ENCODE results near the gene ST7L. TPM values are rescaled to one million over a fixed set of nuclear protein-coding genes. Genes with fewer than 3 reads are reported as not detected.

The ST7L gene
- total RNA-seq, 1 experiment from 2014 or later: 18.0 TPM

DNA sequence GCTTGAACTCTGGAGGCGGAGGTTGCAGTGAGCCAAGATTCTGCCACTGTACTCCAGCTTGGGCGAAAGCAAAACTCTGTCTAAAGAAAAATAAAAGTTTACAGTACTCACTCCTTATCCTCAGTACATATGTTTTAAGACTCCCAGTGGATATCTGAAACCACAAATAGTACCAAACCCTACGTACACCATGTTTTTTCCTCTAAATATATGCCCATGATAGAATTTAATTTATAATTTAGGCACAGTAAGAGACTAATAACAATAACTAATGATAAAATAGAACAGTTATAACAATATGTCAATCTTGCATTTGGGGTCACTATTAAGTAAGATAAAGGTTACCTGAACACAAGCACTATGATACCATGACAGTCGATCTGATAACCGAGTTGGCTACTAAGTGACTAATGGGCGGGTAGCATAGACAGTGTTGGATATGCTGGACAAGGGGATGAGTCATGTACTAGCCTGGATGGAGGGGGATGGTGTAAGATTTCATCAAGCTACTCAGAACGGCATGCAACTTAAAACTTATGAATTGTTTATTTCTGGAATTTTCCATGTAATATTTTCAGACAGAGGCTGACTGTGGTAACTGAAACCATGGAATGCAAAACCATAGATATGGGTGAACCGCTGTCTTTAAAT, 43.7 kb downstream of the ST7L start:
- H3K27me3 Mint-ChIP-seq (ENCODE audit: low read depth): no peaks in the 10 kb centered on the region
- DNase-seq (ENCODE audit: low spot score) (no peak), ATAC-seq (no peak)
- TF ChIP-seq CBFB (CRISPR knock-in tag; IDR thresholded peaks at IDR 0.05; ENCODE audit: low read depth): no peak
- TF ChIP-seq, protein P1, sequence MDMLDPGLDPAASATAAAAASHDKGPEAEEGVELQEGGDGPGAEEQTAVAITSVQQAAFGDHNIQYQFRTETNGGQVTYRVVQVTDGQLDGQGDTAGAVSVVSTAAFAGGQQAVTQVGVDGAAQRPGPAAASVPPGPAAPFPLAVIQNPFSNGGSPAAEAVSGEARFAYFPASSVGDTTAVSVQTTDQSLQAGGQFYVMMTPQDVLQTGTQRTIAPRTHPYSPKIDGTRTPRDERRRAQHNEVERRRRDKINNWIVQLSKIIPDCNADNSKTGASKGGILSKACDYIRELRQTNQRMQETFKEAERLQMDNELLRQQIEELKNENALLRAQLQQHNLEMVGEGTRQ (CRISPR knock-in tag; IDR thresholded peaks at IDR 0.05): no peak
- TF ChIP-seq, protein P2, sequence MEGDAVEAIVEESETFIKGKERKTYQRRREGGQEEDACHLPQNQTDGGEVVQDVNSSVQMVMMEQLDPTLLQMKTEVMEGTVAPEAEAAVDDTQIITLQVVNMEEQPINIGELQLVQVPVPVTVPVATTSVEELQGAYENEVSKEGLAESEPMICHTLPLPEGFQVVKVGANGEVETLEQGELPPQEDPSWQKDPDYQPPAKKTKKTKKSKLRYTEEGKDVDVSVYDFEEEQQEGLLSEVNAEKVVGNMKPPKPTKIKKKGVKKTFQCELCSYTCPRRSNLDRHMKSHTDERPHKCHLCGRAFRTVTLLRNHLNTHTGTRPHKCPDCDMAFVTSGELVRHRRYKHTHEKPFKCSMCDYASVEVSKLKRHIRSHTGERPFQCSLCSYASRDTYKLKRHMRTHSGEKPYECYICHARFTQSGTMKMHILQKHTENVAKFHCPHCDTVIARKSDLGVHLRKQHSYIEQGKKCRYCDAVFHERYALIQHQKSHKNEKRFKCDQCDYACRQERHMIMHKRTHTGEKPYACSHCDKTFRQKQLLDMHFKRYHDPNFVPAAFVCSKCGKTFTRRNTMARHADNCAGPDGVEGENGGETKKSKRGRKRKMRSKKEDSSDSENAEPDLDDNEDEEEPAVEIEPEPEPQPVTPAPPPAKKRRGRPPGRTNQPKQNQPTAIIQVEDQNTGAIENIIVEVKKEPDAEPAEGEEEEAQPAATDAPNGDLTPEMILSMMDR (IDR thresholded peaks at IDR 0.05): no peak
- TF ChIP-seq GABPB1 (CRISPR knock-in tag; IDR thresholded peaks at IDR 0.05): no peak
- TF ChIP-seq, protein P3, sequence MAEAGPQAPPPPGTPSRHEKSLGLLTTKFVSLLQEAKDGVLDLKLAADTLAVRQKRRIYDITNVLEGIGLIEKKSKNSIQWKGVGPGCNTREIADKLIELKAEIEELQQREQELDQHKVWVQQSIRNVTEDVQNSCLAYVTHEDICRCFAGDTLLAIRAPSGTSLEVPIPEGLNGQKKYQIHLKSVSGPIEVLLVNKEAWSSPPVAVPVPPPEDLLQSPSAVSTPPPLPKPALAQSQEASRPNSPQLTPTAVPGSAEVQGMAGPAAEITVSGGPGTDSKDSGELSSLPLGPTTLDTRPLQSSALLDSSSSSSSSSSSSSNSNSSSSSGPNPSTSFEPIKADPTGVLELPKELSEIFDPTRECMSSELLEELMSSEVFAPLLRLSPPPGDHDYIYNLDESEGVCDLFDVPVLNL (CRISPR knock-in tag; IDR thresholded peaks at IDR 0.05; ENCODE audit: borderline replicate concordance, low read depth): no peak
- TF ChIP-seq ZNF121 (CRISPR knock-in tag; IDR thresholded peaks at IDR 0.05): no peak
- TF ChIP-seq NR3C1 (CRISPR knock-in tag; conservative IDR thresholded peaks at IDR 0.05; ENCODE audit: low read depth): no peak
- TF ChIP-seq, protein P4, sequence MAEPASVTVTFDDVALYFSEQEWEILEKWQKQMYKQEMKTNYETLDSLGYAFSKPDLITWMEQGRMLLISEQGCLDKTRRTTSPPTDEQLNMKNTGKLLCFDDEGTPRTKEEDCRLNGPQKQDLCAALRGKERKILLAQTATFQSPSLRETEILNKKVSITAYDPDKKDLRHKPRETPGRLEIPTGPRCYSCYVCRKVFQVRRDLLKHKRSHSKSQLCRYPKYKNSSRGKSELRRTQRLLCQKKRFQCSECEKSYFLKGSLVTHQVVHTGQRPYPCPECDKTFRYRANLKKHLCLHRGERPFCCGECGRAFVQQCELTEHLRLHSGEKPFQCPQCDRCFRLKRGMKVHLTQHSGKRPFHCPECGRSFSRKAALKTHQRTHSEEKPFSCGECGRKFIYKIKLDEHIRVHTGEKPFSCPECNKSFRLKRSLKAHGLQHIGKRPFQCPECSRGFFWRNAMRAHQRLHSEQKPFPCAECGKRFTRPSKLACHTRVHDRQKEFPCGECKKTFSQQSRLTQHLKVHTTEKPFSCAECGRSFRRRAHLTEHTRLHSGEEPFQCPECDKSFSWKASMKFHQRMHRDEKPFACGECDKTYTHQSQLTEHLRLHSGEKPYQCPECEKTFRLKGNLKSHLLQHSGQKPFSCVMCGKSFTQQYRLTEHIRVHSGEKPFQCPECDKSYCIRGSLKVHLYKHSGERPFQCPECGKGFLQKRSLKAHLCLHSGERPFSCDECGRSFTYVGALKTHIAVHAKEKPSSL (CRISPR knock-in tag; conservative IDR thresholded peaks at IDR 0.05): no peak
- TF ChIP-seq ZNF263 (CRISPR knock-in tag; IDR thresholded peaks at IDR 0.05; ENCODE audit: low read depth): no peak
- no peak for TF ChIP-seq ZNF671 (CRISPR knock-in tag; IDR thresholded peaks at IDR 0.05)
- TF ChIP-seq ZNF423 (CRISPR knock-in tag; IDR thresholded peaks at IDR 0.05): no peak
- no peak for TF ChIP-seq ETV6 (CRISPR knock-in tag; IDR thresholded peaks at IDR 0.05)
- TF ChIP-seq ZNF317 (CRISPR knock-in tag; IDR thresholded peaks at IDR 0.05; ENCODE audit: borderline replicate concordance, low read depth): no peak
- TF ChIP-seq, protein P5, sequence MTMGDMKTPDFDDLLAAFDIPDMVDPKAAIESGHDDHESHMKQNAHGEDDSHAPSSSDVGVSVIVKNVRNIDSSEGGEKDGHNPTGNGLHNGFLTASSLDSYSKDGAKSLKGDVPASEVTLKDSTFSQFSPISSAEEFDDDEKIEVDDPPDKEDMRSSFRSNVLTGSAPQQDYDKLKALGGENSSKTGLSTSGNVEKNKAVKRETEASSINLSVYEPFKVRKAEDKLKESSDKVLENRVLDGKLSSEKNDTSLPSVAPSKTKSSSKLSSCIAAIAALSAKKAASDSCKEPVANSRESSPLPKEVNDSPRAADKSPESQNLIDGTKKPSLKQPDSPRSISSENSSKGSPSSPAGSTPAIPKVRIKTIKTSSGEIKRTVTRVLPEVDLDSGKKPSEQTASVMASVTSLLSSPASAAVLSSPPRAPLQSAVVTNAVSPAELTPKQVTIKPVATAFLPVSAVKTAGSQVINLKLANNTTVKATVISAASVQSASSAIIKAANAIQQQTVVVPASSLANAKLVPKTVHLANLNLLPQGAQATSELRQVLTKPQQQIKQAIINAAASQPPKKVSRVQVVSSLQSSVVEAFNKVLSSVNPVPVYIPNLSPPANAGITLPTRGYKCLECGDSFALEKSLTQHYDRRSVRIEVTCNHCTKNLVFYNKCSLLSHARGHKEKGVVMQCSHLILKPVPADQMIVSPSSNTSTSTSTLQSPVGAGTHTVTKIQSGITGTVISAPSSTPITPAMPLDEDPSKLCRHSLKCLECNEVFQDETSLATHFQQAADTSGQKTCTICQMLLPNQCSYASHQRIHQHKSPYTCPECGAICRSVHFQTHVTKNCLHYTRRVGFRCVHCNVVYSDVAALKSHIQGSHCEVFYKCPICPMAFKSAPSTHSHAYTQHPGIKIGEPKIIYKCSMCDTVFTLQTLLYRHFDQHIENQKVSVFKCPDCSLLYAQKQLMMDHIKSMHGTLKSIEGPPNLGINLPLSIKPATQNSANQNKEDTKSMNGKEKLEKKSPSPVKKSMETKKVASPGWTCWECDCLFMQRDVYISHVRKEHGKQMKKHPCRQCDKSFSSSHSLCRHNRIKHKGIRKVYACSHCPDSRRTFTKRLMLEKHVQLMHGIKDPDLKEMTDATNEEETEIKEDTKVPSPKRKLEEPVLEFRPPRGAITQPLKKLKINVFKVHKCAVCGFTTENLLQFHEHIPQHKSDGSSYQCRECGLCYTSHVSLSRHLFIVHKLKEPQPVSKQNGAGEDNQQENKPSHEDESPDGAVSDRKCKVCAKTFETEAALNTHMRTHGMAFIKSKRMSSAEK (CRISPR knock-in tag; IDR thresholded peaks at IDR 0.05; ENCODE audit: borderline replicate concordance): no peak
- no peak for TF ChIP-seq SMAD4 (CRISPR knock-in tag; IDR thresholded peaks at IDR 0.05)
- TF ChIP-seq NFYB (CRISPR knock-in tag; conservative IDR thresholded peaks at IDR 0.05; ENCODE audit: low read depth): no peak
- TF ChIP-seq, protein P6, sequence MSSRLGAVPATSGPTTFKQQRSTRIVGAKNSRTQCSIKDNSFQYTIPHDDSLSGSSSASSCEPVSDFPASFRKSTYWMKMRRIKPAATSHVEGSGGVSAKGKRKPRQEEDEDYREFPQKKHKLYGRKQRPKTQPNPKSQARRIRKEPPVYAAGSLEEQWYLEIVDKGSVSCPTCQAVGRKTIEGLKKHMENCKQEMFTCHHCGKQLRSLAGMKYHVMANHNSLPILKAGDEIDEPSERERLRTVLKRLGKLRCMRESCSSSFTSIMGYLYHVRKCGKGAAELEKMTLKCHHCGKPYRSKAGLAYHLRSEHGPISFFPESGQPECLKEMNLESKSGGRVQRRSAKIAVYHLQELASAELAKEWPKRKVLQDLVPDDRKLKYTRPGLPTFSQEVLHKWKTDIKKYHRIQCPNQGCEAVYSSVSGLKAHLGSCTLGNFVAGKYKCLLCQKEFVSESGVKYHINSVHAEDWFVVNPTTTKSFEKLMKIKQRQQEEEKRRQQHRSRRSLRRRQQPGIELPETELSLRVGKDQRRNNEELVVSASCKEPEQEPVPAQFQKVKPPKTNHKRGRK (CRISPR knock-in tag; IDR thresholded peaks at IDR 0.05; ENCODE audit: borderline replicate concordance): no peak
- TF ChIP-seq KAT7 (CRISPR knock-in tag; IDR thresholded peaks at IDR 0.05; ENCODE audit: borderline replicate concordance): no peak
- no peak overlapping the region for H3K27ac Mint-ChIP-seq
- H3K9me3 Mint-ChIP-seq: peaks cover 8% of the 10 kb centered on the region
- ChIA-PET CTCF (no interaction called here), POLR2A (no interaction called here)
- no peak overlapping the region for H3K4me3 Mint-ChIP-seq
- H3K4me1 Mint-ChIP-seq: no peaks in the 10 kb centered on the region
- peaks cover 36% of the 10 kb centered on the region for H3K36me3 Mint-ChIP-seq

Measured in WTC11 (cell line).